Measurements from ENCODE around the gene BMP2K.

The BMP2K gene

DNA sequence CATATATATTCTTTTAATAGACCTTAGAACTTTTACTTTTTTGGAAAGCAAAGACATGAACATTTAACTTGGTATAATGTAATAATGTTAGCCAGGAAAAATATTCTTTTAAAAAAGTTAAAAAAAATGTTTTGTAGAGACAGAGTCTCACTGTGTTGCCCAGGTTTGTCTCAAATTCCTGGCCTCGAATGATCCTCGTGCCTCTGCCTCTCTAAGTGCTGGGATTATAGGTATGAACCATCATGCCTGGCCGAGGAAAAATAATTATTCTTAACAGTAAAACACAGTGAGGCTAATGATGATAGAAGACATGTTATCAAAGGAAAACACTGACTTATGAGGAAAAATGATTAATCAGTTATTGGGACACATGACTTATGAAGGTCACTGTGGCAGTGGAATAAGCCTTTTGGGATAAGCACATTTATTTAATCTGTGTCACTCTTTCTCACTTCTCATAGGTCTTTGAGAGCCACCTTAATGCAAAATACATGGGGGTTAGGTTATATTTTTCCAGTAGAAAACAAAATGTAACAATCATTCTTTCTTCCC is 6.0 kb upstream of the BMP2K start:
- TF ChIP-seq, protein P1, sequence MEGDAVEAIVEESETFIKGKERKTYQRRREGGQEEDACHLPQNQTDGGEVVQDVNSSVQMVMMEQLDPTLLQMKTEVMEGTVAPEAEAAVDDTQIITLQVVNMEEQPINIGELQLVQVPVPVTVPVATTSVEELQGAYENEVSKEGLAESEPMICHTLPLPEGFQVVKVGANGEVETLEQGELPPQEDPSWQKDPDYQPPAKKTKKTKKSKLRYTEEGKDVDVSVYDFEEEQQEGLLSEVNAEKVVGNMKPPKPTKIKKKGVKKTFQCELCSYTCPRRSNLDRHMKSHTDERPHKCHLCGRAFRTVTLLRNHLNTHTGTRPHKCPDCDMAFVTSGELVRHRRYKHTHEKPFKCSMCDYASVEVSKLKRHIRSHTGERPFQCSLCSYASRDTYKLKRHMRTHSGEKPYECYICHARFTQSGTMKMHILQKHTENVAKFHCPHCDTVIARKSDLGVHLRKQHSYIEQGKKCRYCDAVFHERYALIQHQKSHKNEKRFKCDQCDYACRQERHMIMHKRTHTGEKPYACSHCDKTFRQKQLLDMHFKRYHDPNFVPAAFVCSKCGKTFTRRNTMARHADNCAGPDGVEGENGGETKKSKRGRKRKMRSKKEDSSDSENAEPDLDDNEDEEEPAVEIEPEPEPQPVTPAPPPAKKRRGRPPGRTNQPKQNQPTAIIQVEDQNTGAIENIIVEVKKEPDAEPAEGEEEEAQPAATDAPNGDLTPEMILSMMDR (IDR thresholded peaks at IDR 0.05; ENCODE audit: low read depth, low read length, poor library complexity, severe bottlenecking) = no peak
- no peak for TF ChIP-seq EZH2phosphoT487 (IDR thresholded peaks at IDR 0.05; ENCODE audit: borderline replicate concordance, low read length)
- no peaks in the 10 kb centered on the region for H3K9me3 ChIP-seq (ENCODE audit: control insufficient read depth, insufficient read depth, low read length)

DNA sequence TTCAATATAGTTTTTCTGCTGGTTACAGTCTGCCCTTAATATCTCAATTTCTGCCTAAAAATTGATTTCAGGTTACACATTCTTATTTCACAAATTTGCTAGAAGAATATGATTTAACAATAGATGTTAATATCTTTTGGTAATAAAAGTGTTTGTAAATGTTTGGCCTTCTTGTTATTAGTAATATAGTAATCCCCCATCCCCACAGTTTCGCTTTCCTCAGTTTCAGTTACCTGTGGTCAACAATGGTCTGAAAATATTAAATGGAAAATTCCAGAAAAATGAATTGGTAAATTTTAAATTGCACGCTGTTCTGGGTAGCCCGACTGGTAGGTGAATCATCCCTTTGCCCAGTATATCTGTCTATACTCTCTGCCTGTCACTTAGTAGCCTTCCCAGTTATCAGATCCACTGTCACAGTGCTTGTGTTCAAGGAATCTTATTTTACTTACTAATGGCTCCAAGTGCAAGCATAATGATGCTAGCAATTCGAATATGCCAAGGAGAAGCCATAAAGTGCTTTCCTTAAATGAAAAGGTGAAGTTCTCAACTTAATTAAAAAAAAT is 3.5 kb upstream of the BMP2K start:
- Histone ChIP-seq H4K20me1 (ENCODE audit: control insufficient read depth, insufficient read depth, low read depth, low read length) (no peaks in the 10 kb centered on the region), H3K27ac (ENCODE audit: low read depth, low read length) (no peak overlapping the region), H3K36me3 (ENCODE audit: control insufficient read depth, low read length) (0 out of 2 replicates have a peak, but pooled peaks cover 2% of the 10 kb centered on the region), H3K9me3 (ENCODE audit: control insufficient read depth, insufficient read depth, low read length) (no peaks in the 10 kb centered on the region), H3K27me3 (ENCODE audit: control insufficient read depth, low read length) (no peaks in the 10 kb centered on the region), H3F3A (ENCODE audit: control insufficient read depth, insufficient read depth) (no peaks in the 10 kb centered on the region), H3K4me1 (ENCODE audit: control insufficient read depth, low read length) (peaks cover 15% of the 10 kb centered on the region), H3K4me2 (ENCODE audit: low read length) (no peak overlapping the region), H3K79me2 (ENCODE audit: control insufficient read depth, low read length) (peaks cover 12% of the 10 kb centered on the region), H3K9me2 (replicated peaks; ENCODE audit: control insufficient read depth, low read length) (no peaks in the 10 kb centered on the region), H3K4me3 (ENCODE audit: low read length) (no peak overlapping the region)
- no peak for TF ChIP-seq EZH2phosphoT487 (IDR thresholded peaks at IDR 0.05; ENCODE audit: borderline replicate concordance, low read length)
- TF ChIP-seq, protein P1 (IDR thresholded peaks at IDR 0.05; ENCODE audit: low read depth, low read length, poor library complexity, severe bottlenecking) = no peak

More for the DNA sequence above, 6.0 kb upstream of the BMP2K start:
- Histone ChIP-seq H3K4me1 (ENCODE audit: control insufficient read depth, low read length) (peaks cover 36% of the 10 kb centered on the region), H3K27ac (ENCODE audit: low read depth, low read length) (no peak overlapping the region), H3K4me2 (ENCODE audit: low read length) (no peak overlapping the region), H3K4me3 (ENCODE audit: low read length) (no peak overlapping the region), H3K79me2 (ENCODE audit: control insufficient read depth, low read length) (no peaks in the 10 kb centered on the region), H3K9me2 (replicated peaks; ENCODE audit: control insufficient read depth, low read length) (no peaks in the 10 kb centered on the region), H3K27me3 (ENCODE audit: control insufficient read depth, low read length) (no peaks in the 10 kb centered on the region), H3K36me3 (ENCODE audit: control insufficient read depth, low read length) (no peaks in the 10 kb centered on the region), H3F3A (ENCODE audit: control insufficient read depth, insufficient read depth) (no peaks in the 10 kb centered on the region), H4K20me1 (ENCODE audit: control insufficient read depth, insufficient read depth, low read depth, low read length) (no peaks in the 10 kb centered on the region)

DNA sequence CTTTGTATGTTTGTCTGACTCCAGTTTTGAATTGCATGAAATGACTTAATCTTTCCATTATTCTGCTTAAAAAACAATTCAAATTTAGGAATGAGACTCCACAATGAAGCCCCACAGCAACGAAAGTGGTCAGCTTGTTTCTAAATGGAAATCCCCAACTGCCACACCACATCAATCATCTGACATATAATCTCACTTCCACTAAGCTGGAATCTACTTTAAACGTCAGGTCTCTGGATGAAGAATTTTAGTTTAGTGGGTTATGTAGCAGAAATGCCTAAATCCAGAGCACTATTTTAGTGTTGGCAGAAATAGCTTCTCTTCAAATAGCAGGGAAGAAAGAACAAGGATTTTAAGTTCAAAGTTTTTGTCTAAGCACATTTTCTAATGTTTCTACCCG is 1.7 kb upstream of the BMP2K start:
- peaks cover 30% of the 10 kb centered on the region for H3K79me2 ChIP-seq (ENCODE audit: control insufficient read depth, low read length)
- H4K20me1 ChIP-seq (ENCODE audit: control insufficient read depth, insufficient read depth, low read depth, low read length) = peaks cover 3% of the 10 kb centered on the region; the same call in 1 of the 2 replicates
- no peaks in the 10 kb centered on the region for H3F3A ChIP-seq (ENCODE audit: control insufficient read depth, insufficient read depth)
- H3K9me2 ChIP-seq (replicated peaks; ENCODE audit: control insufficient read depth, low read length) = no peaks in the 10 kb centered on the region
- H3K27ac ChIP-seq (ENCODE audit: low read depth, low read length) = no peak overlapping the region
- H3K27me3 ChIP-seq (ENCODE audit: control insufficient read depth, low read length) = no peaks in the 10 kb centered on the region
- H3K9me3 ChIP-seq (ENCODE audit: control insufficient read depth, insufficient read depth, low read length) = no peaks in the 10 kb centered on the region
- H3K4me3 ChIP-seq (ENCODE audit: low read length) = peak overlapping the region; percentile 84
- TF ChIP-seq, protein P1 (IDR thresholded peaks at IDR 0.05; ENCODE audit: low read depth, low read length, poor library complexity, severe bottlenecking) = no peak
- TF ChIP-seq EZH2phosphoT487 (IDR thresholded peaks at IDR 0.05; ENCODE audit: borderline replicate concordance, low read length) = no peak
- 0 out of 2 replicates have a peak, but pooled peaks cover 2% of the 10 kb centered on the region for H3K36me3 ChIP-seq (ENCODE audit: control insufficient read depth, low read length)
- H3K4me2 ChIP-seq (ENCODE audit: low read length) = peak overlapping the region; percentile 95
- H3K4me1 ChIP-seq (ENCODE audit: control insufficient read depth, low read length) = peaks cover 32% of the 10 kb centered on the region

Measured in DOHH2 (cell line).